ENCODE data around the gene LCORL.
"Not testable (repeated sequence)": the region's sequence is repeated elsewhere in the genome, so short reads cannot be mapped to it uniquely, and the experiment has no call there.

Gene LCORL

DNA sequence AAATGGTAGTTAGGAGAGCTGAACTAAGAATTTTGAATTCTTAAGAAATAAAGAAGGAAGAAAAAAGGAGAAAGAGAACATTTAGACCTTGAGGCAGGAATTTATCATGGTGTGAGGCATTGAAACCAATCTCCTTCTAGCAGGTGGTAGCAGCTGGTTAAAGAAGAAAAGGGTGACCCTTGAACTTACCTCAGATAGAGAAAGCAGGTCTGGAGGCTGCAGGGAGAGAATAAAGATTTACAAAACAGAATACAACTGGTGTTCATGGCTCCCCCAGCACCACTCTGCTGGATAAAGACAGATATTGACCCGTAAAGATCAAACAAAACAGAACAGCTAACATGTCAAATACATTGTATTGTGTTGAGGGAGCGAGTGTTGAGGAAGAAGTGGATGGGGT is 154.7 kb downstream of the LCORL start:
- in situ Hi-C loops (cut with MboI; ENCODE audit: low sequenced_read_pairs): no loop called here

DNA sequence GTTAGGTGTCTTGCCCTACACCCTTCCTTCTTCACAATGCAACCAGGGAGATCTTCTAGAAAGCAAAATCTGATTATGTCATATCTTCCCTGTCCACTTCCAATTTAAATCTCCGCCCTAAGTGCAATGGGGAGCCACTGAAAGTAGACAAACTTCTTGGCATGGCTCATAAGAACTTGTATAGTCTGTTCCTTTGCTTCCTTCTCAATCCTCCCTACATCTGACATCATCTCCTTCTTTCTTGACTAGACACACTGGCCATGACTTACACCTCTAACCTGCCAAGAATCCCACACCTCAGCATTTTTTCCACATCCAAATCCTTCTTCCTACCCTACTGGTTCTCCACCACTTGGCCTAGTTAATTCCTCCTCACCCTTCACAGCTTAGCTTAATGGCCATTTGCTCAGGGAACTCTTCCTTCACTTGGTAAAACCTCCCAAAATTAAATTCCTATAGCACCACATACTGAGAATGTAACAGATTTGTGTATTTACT is 155.6 kb downstream of the LCORL start:
- in situ Hi-C loops (cut with MboI; ENCODE audit: low sequenced_read_pairs): no loop called here

DNA sequence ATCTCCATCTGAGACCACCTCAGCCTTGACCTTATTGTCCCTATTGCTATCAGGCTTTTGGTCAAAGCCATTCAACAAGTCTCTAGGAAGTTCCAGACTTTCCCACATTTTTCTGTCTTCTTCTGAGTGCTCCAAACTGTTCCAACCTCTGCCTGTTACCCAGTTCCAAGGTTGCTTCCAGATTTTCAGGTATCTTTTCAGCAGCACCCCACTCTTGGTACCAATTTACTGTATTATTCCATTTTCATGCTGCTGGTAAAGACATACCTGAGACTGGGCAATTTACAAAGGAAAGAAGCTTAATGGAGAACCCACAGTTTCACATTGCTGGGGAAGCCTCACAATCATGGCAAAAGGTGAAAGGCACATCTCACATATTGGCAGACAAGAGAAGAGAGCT is 159.6 kb downstream of the LCORL start:
- in situ Hi-C loops (cut with MboI; ENCODE audit: low sequenced_read_pairs): not testable (repeated sequence)

DNA sequence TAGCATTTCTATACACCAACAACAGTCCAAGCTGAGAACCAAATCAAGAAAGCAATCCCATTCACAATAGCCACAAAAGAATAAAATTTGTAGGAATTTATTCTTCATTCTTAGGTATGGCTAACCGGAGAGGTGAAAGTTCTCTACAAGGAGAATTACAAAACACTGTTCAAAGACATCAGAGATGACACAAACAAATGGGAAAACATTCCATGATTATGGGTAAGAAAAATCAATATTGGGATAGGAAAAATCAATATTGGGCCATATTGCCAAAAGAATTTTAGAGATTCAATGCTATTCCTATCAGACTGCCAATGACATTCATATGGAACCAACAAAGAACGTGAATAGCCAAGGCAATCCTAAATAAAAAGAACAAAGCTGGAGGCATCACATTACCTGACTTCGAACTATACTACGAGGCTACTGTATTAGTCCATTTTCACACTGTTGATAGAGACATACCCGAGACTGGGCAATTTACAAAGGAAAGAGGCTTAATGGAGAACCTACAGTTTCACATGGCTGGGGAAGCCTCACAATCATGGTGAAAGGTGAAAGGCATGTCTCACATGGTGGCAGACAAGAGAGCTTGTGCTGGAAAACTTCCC is 161.7 kb downstream of the LCORL start:
- in situ Hi-C loops (cut with MboI; ENCODE audit: low sequenced_read_pairs): no loop called here

DNA sequence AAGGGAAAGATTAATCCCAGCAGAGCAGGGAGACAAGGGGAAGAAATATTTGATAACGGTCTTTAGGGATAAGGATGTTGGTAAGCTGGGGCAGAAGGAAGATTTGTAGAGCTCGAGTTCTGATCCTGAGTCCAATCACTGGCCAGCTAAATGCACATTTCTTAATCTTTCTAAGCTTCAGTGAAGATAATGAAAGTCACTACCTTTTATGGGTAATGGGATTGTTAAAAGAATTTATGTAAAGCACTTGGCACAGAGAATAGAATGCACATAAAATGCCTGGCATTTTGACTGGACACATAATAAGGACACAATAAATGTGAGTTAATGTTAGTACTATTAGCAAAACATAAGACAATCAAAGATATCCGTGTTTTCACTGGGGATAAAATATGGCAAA is 167.5 kb downstream of the LCORL start:
- in situ Hi-C loops (cut with MboI; ENCODE audit: low sequenced_read_pairs): no loop called here

DNA sequence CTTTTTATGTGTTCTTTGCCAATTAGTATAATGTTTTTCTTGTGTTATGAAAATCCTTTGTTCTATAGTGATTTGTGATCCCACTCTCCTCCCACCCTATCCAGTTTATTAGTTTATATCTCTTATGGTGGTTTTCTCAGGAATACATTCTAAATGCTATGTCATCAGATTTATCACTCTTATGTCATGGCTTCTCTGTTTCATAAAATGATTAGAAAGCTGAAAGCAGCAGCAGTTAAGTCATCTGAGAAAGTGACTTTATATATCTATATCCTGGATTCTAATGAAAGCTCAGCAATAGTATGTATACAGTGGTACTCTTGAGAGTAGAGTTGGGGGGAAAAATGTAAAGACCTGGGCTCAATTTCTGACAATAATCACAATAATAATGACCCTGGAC is 169.6 kb downstream of the LCORL start:
- in situ Hi-C loops (cut with MboI; ENCODE audit: low sequenced_read_pairs): no loop called here

DNA sequence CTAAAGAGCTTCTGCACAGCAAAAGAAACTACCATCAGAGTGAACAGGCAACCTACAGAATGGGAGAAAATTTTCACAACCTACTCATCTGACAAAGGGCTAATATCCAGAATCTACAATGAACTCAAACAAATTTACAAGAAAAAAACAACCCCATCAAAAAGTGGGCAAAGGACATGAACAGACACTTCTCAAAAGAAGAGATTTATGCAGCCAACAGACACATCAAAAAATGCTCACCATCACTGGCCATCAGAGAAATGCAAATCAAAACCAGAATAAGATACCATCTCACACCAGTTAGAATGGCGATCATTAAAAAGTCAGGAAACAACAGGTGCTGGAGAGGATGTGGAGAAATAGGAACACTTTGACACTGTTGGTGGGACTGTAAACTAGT is 171.3 kb downstream of the LCORL start:
- in situ Hi-C loops (cut with MboI; ENCODE audit: low sequenced_read_pairs): not testable (repeated sequence)

DNA sequence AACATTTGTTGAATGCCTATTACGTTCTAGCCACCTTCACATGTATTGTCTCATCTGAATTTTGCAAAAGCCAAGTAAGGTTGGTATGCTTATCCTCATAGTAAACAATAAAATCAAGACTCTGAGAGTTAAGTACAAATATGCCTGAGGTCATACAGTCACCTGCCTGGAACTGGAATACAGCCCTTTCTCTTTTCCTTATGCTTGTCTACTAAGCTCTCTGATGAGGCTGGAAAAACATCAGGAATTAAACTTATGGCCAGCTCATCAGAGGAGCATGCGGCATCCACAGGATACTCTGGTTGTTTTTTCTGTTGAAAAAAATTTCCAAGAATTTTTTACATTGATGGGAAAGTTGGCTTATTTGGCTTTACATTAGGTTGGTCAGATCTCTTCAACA is 175.3 kb downstream of the LCORL start:
- in situ Hi-C loops (cut with MboI; ENCODE audit: low sequenced_read_pairs): no loop called here

DNA sequence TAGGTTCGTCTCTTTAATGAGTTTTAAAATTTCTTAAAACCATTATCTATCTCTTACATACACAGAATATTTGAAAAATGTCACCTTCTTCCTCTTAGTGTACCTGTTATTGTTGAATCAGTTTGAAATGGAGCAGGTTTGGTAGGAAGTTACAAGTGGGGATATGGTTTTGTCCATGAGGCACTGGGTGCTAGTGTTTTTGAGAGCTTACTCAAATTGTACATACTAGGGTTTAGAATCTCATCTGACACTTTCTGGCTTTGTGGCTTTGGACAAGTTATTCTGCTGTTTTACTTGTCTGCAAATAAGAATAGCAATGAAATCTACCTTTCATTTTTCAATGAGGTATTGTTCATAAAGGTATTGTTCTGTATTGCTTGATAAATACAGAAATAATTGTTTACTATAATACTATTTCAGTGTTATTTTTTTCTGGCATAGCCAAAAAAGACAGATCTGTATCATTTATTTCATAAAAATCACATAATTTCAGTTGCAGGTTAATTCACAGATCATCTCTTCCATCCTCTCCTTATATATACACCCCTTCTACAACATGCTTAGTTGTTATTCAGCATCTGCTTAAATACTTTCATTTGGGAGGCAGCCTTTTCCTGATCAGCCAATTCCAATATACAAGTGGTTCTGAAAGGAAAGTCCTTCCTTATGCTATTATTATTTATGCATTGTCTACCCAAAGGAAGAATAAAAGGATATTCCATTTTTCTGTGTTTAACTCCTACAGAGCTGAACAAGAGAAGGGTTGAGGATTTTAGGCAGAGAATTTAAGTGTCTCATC is 197.5 kb downstream of the LCORL start:
- in situ Hi-C loops (cut with MboI; ENCODE audit: low sequenced_read_pairs): loop anchor here (25.0 kb wide), 2 partner anchors 188 to 237 kb away; partner anchors contain the start of genes LAP3 and LCORL

DNA sequence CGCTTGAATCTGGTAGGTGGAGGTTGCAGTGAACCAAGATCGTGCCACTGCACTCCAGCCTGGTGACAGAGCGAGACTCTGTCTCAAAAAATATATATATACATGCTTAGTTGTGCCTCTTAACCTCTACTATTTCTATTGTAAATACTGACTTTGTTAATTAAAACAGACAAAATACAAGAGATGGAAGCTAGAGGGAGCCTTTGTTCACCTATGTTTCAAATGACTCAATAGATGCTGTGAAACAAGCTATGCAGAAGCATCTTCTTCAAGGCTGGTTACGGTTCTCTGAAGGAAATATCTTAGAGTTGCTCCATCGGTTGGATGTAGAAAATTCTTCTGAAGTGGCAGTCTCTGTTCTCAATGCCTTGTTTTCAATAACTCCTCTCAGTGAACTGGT is 204.5 kb downstream of the LCORL start:
- in situ Hi-C loops (cut with MboI; ENCODE audit: low sequenced_read_pairs): loop anchor here (25.0 kb wide), 2 partner anchors 195 to 230 kb away; partner anchors contain the start of genes LAP3 and LCORL

DNA sequence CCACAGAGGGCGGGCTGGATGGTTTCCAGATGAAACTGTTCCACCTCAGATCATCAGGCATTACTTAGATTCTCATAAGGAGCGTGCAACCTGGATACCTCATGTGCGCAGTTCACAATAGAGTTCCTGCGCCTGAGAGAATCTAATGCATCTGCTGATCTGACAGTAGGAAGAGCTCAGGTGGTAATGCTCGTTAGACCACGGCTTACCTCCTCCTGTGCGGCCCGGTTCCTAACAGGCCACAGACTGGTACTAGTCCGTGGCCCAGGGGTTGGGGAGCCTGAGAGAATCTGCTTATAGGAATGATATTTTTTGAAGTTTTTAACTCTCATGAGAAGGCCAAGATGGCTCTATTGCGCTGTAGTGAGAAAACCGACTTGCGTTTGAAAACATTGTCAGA is 205.4 kb downstream of the LCORL start:
- in situ Hi-C loops (cut with MboI; ENCODE audit: low sequenced_read_pairs): loop anchor here (25.0 kb wide), 2 partner anchors 196 to 229 kb away; partner anchors contain the start of genes LAP3 and LCORL

DNA sequence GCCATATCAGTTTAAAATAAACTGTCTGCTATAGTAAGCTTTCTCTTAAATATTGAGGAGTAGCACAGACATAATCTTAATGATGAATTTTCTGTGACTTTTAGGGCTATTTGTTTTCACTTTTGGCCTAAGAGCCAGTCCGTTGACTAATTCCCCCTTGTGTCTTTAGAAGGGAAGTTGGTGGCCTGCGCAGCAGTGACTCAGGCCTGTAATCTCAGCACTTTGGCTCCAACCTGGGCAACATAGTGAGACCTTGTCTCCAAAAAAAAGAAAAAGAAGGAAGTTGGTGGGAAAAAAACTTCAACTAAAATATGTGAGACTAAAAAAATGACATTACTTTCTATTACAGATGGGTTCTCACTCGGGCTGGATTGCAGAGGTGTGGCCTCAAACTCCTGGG is 207.4 kb downstream of the LCORL start:
- in situ Hi-C loops (cut with MboI; ENCODE audit: low sequenced_read_pairs): loop anchor here (25.0 kb wide), 2 partner anchors 198 to 227 kb away; partner anchors contain the start of genes LAP3 and LCORL

DNA sequence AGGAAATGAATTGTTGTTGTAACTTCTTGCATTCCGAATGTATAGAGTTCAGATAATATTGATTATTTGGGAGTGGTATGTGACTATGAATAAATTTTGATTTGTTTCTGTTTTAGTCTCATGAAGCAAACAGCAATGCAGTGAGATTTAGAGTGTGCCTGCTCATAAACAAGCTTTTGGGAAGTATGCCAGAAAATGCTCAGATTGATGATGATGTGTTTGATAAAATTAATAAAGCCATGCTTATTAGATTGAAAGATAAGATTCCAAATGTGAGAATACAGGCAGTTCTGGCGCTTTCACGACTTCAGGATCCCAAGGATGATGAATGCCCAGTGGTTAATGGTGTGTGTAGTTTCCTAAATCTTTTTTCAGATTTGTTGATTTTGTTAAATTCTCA is 208.8 kb downstream of the LCORL start:
- in situ Hi-C loops (cut with MboI; ENCODE audit: low sequenced_read_pairs): loop anchor here (25.0 kb wide), 2 partner anchors 200 to 226 kb away; partner anchors contain the start of genes LAP3 and LCORL

DNA sequence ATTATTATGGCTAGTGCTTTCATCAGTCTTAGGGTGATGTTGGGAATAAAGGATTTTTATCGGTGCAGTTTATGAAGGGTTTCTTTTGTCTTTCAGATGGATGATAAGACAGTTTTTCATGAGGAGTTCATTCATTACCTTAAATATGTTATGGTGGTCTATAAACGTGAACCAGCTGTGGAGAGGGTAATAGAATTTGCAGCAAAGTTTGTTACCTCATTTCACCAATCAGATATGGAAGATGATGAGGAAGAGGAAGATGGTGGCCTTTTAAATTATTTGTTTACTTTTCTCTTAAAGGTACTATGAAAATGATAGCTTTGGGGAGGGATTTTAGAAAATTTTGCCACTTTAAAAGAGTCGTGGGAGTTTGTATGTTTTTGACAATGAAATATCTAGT is 209.4 kb downstream of the LCORL start:
- in situ Hi-C loops (cut with MboI; ENCODE audit: low sequenced_read_pairs): loop anchor here (25.0 kb wide), 2 partner anchors 200 to 225 kb away; partner anchors contain the start of genes LAP3 and LCORL

DNA sequence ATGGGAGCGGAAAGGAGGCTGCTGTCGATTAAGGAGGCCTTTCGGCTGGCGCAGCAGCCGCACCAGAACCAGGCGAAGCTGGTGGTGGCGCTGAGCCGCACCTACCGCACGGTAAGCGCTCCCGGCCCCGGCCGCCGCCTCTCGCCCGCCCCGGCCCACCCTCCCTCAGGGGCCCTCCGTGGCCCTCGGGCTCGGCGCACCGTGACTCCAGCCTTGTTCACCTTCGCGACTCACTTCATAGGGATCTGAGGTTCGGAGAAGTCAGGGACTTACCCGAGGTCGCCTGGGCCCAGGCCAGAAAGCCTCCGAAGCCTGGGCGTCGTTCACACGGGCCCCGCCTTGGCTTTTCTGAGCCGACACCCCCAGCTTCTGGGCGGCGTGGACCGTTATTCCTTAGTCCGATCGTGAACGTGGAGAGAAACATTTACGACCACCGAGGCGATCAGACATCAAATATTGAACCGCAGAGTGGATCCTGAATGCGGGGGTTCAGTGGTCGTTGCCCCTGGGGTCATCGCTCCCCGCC is 210.4 kb downstream of the LCORL start:
- in situ Hi-C loops (cut with MboI; ENCODE audit: low sequenced_read_pairs): loop anchor here (25.0 kb wide), 2 partner anchors 201 to 224 kb away; partner anchors contain the start of genes LAP3 and LCORL

DNA sequence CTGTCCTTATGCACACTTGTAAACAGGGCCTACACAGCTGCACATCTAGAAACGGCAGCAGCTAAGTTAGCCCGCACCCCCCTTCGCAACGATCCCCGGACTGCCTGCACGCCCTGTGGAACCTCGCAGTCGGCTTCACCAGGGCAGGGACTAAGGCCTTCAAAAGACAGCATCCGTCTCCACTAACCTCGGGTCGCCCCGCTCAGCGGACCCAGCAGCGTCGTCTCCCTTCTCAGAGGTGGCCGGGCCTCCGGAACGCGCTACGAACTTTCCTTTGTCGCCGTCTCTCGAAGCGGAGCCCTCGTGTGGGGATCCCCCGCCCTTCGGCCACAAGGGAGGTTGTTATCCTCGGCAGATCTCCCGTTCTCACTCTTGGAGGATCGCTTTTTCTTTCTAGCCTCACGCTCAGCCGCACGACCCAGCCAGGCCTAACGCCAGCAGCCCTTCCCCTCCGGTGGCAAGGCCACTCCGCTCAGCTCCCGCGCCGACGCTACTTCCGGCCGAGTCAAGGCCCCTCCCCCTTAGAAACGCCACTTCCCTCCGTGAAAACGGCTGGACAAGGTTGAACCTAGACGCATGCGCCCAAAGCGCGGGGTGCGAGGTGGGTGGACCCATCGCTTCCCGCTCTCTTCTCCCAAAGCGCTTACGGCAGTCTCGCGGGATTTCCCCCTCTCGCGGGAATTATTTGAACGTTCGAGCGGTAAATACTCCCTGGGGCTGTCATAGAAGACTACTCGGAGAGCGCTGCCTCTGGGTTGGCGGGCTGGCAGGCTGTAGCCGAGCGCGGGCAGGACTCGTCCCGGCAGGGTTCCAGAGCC is 211.1 kb downstream of the LCORL start, which contains the start of the genes DCAF16 and NCAPG:
TSS of gene DCAF16 (minus strand) at position 498 of the 818 bp plus-strand sequence. CDS start 6,616 bp downstream, outside the sequence.
TSS of gene NCAPG (plus strand) at position 720 of the 818 bp plus-strand sequence. CDS start 99 bp downstream, outside the sequence.
- in situ Hi-C loops (cut with MboI; ENCODE audit: low sequenced_read_pairs): loop anchor here (25.0 kb wide), 2 partner anchors 202 to 223 kb away; partner anchors contain the start of genes LAP3 and LCORL

DNA sequence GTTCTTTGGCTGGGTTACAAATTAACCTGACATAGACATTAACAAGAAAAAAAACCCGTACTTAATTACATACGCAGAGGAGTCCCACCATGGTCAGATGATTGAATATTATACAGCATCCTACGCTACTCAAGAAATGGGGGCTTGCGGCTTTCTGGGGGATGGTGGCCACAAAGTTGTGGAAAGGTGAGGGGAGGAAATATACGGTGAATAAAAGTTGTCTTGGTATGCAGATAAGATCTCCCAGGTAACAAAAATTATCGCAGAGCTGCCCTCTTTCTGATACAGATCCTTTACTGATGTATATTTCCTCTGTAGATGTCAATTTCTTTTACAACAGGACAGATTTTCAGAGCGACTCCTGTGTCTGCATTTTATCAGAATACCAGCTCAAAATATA is 211.9 kb downstream of the LCORL start:
- in situ Hi-C loops (cut with MboI; ENCODE audit: low sequenced_read_pairs): loop anchor here (25.0 kb wide), 2 partner anchors 203 to 222 kb away; partner anchors contain the start of genes LAP3 and LCORL

DNA sequence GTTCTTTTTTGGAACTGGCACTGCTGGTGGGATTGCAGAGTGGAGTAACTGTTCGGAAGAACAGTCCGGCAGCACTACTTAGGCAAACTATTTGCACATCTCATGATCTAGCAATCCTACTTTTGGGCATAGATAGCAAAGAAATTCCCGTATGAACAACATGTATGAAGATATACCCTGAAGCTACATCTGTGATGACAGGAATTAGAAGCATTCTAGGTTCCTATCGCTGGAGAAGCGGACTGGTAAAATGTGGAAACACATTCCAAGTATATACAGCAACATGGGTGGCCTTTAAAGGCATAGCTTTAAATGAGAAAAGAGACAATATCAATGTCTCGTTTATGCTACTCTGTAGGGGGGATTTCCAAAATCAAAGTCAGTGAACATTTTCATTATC is 214.1 kb downstream of the LCORL start:
- in situ Hi-C loops (cut with MboI; ENCODE audit: low sequenced_read_pairs): loop anchor here (25.0 kb wide), 2 partner anchors 205 to 220 kb away; partner anchors contain the start of genes LAP3 and LCORL

DNA sequence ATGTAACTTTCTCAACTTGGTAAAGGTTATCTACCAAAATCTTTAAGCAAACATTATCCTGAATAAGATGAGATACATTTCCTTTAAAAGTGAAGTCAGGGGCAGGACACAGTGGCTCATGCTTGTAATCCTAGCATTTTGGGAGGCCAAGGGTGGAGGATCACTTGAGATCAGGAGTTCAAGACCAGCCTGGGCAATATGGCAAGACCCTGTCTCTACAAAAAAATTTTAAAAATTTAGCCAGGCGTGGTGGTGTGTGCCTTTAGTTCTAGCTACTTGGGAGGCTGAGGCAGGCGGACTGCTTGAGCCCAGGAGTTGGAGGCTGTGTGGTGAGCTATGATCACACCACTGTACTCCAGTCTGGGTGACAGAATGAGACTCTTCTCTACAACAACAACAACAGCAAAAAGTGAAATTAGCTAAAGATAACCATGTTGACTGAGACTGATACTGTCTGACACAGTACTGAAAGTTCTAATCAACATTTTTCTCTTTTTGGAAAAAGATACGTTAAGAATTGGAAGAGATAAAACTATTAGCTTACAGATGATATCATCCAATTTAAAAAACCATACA is 215.9 kb downstream of the LCORL start:
- in situ Hi-C loops (cut with MboI; ENCODE audit: low sequenced_read_pairs): loop anchor here (25.0 kb wide), 2 partner anchors 207 to 218 kb away; partner anchors contain the start of genes LAP3 and LCORL

DNA sequence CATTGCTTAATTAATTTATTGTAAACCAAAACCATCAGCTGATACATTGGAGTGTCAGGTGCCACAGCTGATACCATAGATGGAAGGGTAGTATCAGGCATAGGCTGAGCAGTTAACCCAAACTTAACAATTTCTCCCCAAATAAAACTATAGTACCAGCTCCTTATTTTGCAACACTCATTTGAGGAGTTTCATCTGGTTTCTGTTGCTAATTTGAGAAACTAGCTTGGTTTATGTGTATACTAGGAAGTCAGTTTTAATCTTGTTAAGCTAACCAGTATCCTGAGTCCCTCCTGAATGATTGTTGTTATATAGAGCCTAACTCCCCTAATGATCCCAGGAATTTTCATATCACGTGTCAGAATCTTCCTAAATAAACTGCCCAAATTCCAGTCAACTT is 223.7 kb downstream of the LCORL start:
- in situ Hi-C loops (cut with MboI; ENCODE audit: low sequenced_read_pairs): no loop called here

Measured in HL-60/S4 treated with phorbol 12-myristate 13-acetate at 8.2 ng/mL for 4 days and 3 days (cell line).